GM23338 (cell line): Measurements from ENCODE around the gene MAD1L1. TPM values are rescaled to one million over a fixed set of nuclear protein-coding genes. Genes with fewer than 3 reads are reported as not detected.

ENCODE experiments used
- ATAC-seq: fragments of 200-7000 bp; cut with Tn5 transposase; 3 replicates; pipeline ENCODE4 v1.9.1; 2020
- DNase-seq: peaks from one replicate; pipeline ENCODE4 v3.0.0-alpha.2; 2015; ENCODE audit warnings: low spot score
- H2AFZ ChIP-seq: fragments of 200-600 bp; sonication (generic); 2 replicates; pipeline ENCODE4 v1.8.0; 2016; ENCODE audit warnings: antibody characterized with exemption, mild to moderate bottlenecking, moderate library complexity
- H3F3A ChIP-seq: fragments of 200-600 bp; sonication (generic); replicated peaks from 2 replicates; pipeline ENCODE4 v1.8.0; 2017; ENCODE audit warnings: antibody characterized with exemption, mixed run types, low read depth
- H3K27ac ChIP-seq: fragments of 200-600 bp; sonication (generic); 2 replicates; pipeline ENCODE4 v1.6.1; 2016; ENCODE audit warnings: low read depth
- H3K27me3 ChIP-seq: fragments of 200-600 bp; sonication (generic); 2 replicates; pipeline ENCODE4 v1.8.0; 2016; ENCODE audit warnings: mild to moderate bottlenecking, mixed run types, moderate library complexity; ENCODE audit not compliant: insufficient read depth
- H3K36me3 ChIP-seq: fragments of 200-600 bp; sonication (generic); 2 replicates; pipeline ENCODE4 v1.8.0; 2016; ENCODE audit warnings: mild to moderate bottlenecking; ENCODE audit not compliant: insufficient read depth
- H3K4me1 ChIP-seq: fragments of 200-600 bp; sonication (generic); 2 replicates; pipeline ENCODE4 v1.8.0; 2016; ENCODE audit warnings: mild to moderate bottlenecking, moderate library complexity; ENCODE audit not compliant: insufficient read depth
- H3K4me2 ChIP-seq: fragments of 200-600 bp; sonication (generic); 2 replicates; pipeline ENCODE4 v1.7.1; 2017; ENCODE audit warnings: mixed run types
- H3K4me3 ChIP-seq: fragments of 200-600 bp; sonication (generic); 2 replicates; pipeline ENCODE4 v1.6.1; 2016; ENCODE audit warnings: mixed run types
- H3K79me2 ChIP-seq: fragments of 200-600 bp; sonication (generic); replicated peaks from 2 replicates; pipeline ENCODE4 v1.8.0; 2017; ENCODE audit warnings: mild to moderate bottlenecking; ENCODE audit not compliant: insufficient read depth
- H3K9me2 ChIP-seq: fragments of 200-600 bp; sonication (generic); 2 replicates; pipeline ENCODE4 v1.8.0; 2017; ENCODE audit not compliant: insufficient read depth
- H4K20me1 ChIP-seq: fragments of 200-600 bp; sonication (generic); replicated peaks from 2 replicates; pipeline ENCODE4 v1.8.0; 2017; ENCODE audit warnings: mild to moderate bottlenecking; ENCODE audit not compliant: insufficient read depth
- H3K27ac Mint-ChIP-seq: 2 replicates; pipeline ENCODE4 v1.8.0; 2020; ENCODE audit warnings: inconsistent platforms, mild to moderate bottlenecking, moderate library complexity, mixed read lengths
- H3K27me3 Mint-ChIP-seq: 3 replicates; pipeline ENCODE4 v1.8.0; 2022; ENCODE audit warnings: low read depth, mild to moderate bottlenecking, moderate library complexity, mixed read lengths, inconsistent platforms; ENCODE audit not compliant: insufficient read depth, poor library complexity
- H3K36me3 Mint-ChIP-seq: 3 replicates; pipeline ENCODE4 v1.8.0; 2021; ENCODE audit warnings: low read depth, mild to moderate bottlenecking, inconsistent platforms, moderate library complexity, mixed read lengths
- H3K4me1 Mint-ChIP-seq: 3 replicates; pipeline ENCODE4 v1.8.0; 2020; ENCODE audit warnings: mild to moderate bottlenecking, inconsistent platforms, mixed read lengths
- H3K4me3 Mint-ChIP-seq: 3 replicates; pipeline ENCODE4 v1.8.0; 2021; ENCODE audit warnings: moderate library complexity, mild to moderate bottlenecking, inconsistent platforms, mixed read lengths
- H3K9me3 Mint-ChIP-seq: 3 replicates; pipeline ENCODE4 v1.8.0; 2020; ENCODE audit warnings: moderate library complexity, mild to moderate bottlenecking, inconsistent platforms, mixed read lengths
- CREB1 ChIP-seq: fragments of 250-450 bp; sonication (Bioruptor Pico); IDR thresholded peaks from 2 replicates; pipeline ENCODE4 v1.5.0; 2020; ENCODE audit warnings: low read depth, mild to moderate bottlenecking, moderate library complexity
- CTCF ChIP-seq, 2 experiments: fragments of 200-600 bp in 1 of 2; sonication (generic) in 1 of 2; conservative IDR thresholded peaks; 2 replicates each; pipeline versions ENCODE4 v1.5.1 to v1.6.1; 2016 to 2017; ENCODE audit warnings: antibody characterized with exemption in 2 of 2, low read depth in 2 of 2, mild to moderate bottlenecking in 2 of 2, moderate library complexity in 1 of 2
- ETS1 ChIP-seq: IDR thresholded peaks from 2 replicates; pipeline ENCODE4 v1.6.1; 2016; ENCODE audit warnings: antibody characterized with exemption
- EZH2 ChIP-seq: fragments of 200-600 bp; sonication (generic); IDR thresholded peaks from one replicate; pipeline ENCODE4 v1.8.0; 2017; ENCODE audit warnings: antibody characterized with exemption, mild to moderate bottlenecking, low read depth; ENCODE audit not compliant: unreplicated experiment
- EZH2phosphoT487 ChIP-seq: fragments of 200-600 bp; sonication (generic); IDR thresholded peaks from one replicate; pipeline ENCODE4 v1.8.1; 2018; ENCODE audit warnings: antibody characterized with exemption; ENCODE audit not compliant: unreplicated experiment
- JUNB ChIP-seq: IDR thresholded peaks from one replicate; pipeline ENCODE4 v1.6.1; 2016; ENCODE audit warnings: antibody characterized with exemption; ENCODE audit not compliant: unreplicated experiment
- NANOG ChIP-seq: IDR thresholded peaks from 2 replicates; pipeline ENCODE4 v1.6.1; 2016; ENCODE audit warnings: antibody characterized with exemption, borderline replicate concordance
- POLR2AphosphoS5 ChIP-seq: IDR thresholded peaks from 2 replicates; pipeline ENCODE4 v1.6.1; 2016; ENCODE audit warnings: antibody characterized with exemption, low read depth
- REST ChIP-seq: IDR thresholded peaks from one replicate; pipeline ENCODE4 v1.6.1; 2018; ENCODE audit warnings: antibody characterized with exemption; ENCODE audit not compliant: unreplicated experiment
- STAT1 ChIP-seq: IDR thresholded peaks from one replicate; pipeline ENCODE4 v1.6.1; 2016; ENCODE audit warnings: antibody characterized with exemption; ENCODE audit not compliant: unreplicated experiment
- ZNF114 ChIP-seq: fragments of 250-450 bp; sonication (Bioruptor Pico); IDR thresholded peaks from 2 replicates; pipeline ENCODE4 v1.5.0; 2020; ENCODE audit warnings: mild to moderate bottlenecking, moderate library complexity
- ZNF331 ChIP-seq: fragments of 250-450 bp; sonication (Bioruptor Pico); IDR thresholded peaks from 2 replicates; pipeline ENCODE4 v1.5.0; 2020; ENCODE audit warnings: low read depth, mild to moderate bottlenecking, moderate library complexity
- ZNF462 ChIP-seq: fragments of 250-450 bp; sonication (Bioruptor Pico); IDR thresholded peaks from 2 replicates; pipeline ENCODE4 v1.5.0; 2020; ENCODE audit warnings: mild to moderate bottlenecking, moderate library complexity
- polyA plus RNA-seq: library from polyadenylated mRNA; unstranded; fragments of >200 nt; fragmentation: Nextera tagmentation; extraction: Ambion mirVana; gene quantifications from 2 replicates; pipeline ENCODE4 v1.2.1, GENCODE V29; 2016
- total RNA-seq: library from RNA; depleted of rRNA; stranded (reverse); fragments of >200 nt; shearing (Covaris generic); gene quantifications from 2 replicates; pipeline ENCODE4 v1.2.3, GENCODE V29; 2014

MAD1L1 gene
- total and polyA plus RNA-seq, 2 experiments from 2014 or later = 40.3 to 59.3 TPM

GRCh38 chr7:2120841-2121830, 111.6 kb downstream of the MAD1L1 start:
- Histone ChIP-seq H3K4me2 (no peak overlapping the region), H3K27ac (no peak overlapping the region), H3K4me1 (no peaks in the 10 kb centered on the region), H3K4me3 (no peak overlapping the region), H3F3A (no peaks in the 10 kb centered on the region), H4K20me1 (no peaks in the 10 kb centered on the region), H3K36me3 (no peaks in the 10 kb centered on the region), H3K9me2 (no peaks in the 10 kb centered on the region), H2AFZ (no peak overlapping the region), H3K27me3 (no peaks in the 10 kb centered on the region), H3K79me2 (no peaks in the 10 kb centered on the region)
- Mint-ChIP-seq H3K4me1 (no peaks in the 10 kb centered on the region), H3K4me3 (no peak overlapping the region), H3K9me3 (no peaks in the 10 kb centered on the region), H3K27me3 (peaks cover 15% of the 10 kb centered on the region), H3K36me3 (no peaks in the 10 kb centered on the region; the same call in 2 of the 3 replicates), H3K27ac (peak overlapping the region; percentile 14; the same call in 1 of the 2 replicates)
- TF ChIP-seq ZNF114 (CRISPR knock-in tag) = no peak
- TF ChIP-seq CTCF (conservative IDR thresholded peaks at IDR 0.05; ENCODE audit: low read depth in 2 of 2) = no peak
- TF ChIP-seq ZNF331 = no peak
- no peak for TF ChIP-seq STAT1
- no peak for TF ChIP-seq REST
- no peak for TF ChIP-seq NANOG
- no peak for TF ChIP-seq ETS1
- TF ChIP-seq EZH2 = no peak
- no peak for TF ChIP-seq JUNB
- no peak for TF ChIP-seq POLR2AphosphoS5
- TF ChIP-seq EZH2phosphoT487 = no peak
- no peak for TF ChIP-seq CREB1 (CRISPR knock-in tag)
- TF ChIP-seq ZNF462 (CRISPR knock-in tag) = no peak
- ATAC-seq = no peak
- DNase-seq = no peak
